Neural cell (in vitro differentiated cells): Measurements from ENCODE around the gene COL27A1. TPM values are rescaled to one million over a fixed set of nuclear protein-coding genes. Genes with fewer than 3 reads are reported as not detected.

Experiments used
- H2AFZ ChIP-seq: fragments of 200-600, 300-800 bp; sonication (generic), shearing (Covaris generic); 2 replicates; pipeline ENCODE4 v1.6.0; 2014; ENCODE audit warnings: low read depth, mild to moderate bottlenecking, antibody characterized with exemption, low read length, moderate library complexity
- H3F3A ChIP-seq: fragments of 200-600 bp; shearing (Covaris generic); 2 replicates; pipeline ENCODE4 v1.6.1; 2016; ENCODE audit warnings: mild to moderate bottlenecking, moderate library complexity, mixed read lengths, antibody characterized with exemption, low read length; ENCODE audit not compliant: insufficient read depth, poor library complexity, severe bottlenecking
- H3K27ac ChIP-seq: fragments of 200-600, 300-800 bp; sonication (generic), shearing (Covaris generic); 2 replicates; pipeline ENCODE4 v1.5.1; 2014; ENCODE audit warnings: mild to moderate bottlenecking, low read length, moderate library complexity
- H3K27me3 ChIP-seq: fragments of 300-800, 200-600 bp; sonication (generic), shearing (Covaris generic); 2 replicates; pipeline ENCODE4 v1.6.0; 2014; ENCODE audit warnings: mild to moderate bottlenecking, low read depth, low read length, moderate library complexity; ENCODE audit not compliant: insufficient read depth
- H3K36me3 ChIP-seq: fragments of 300-800, 200-600 bp; sonication (generic), shearing (Covaris generic); 2 replicates; pipeline ENCODE4 v1.5.1; 2014; ENCODE audit warnings: mild to moderate bottlenecking, antibody characterized with exemption, low read length, moderate library complexity; ENCODE audit not compliant: insufficient read depth
- H3K4me2 ChIP-seq: fragments of 300-800, 200-600 bp; sonication (generic), shearing (Covaris generic); 2 replicates; pipeline ENCODE4 v1.6.0; 2014; ENCODE audit warnings: mild to moderate bottlenecking, low read length
- H3K4me3 ChIP-seq: fragments of 300-800, 200-600 bp; sonication (generic), shearing (Covaris generic); 2 replicates; pipeline ENCODE4 v1.5.1; 2014; ENCODE audit warnings: mild to moderate bottlenecking, low read length, moderate library complexity
- H3K79me2 ChIP-seq: fragments of 200-600 bp; shearing (Covaris generic); replicated peaks from 2 replicates; pipeline ENCODE4 v1.6.0; 2014; ENCODE audit warnings: mild to moderate bottlenecking, low read length, moderate library complexity; ENCODE audit not compliant: insufficient read depth
- H3K9ac ChIP-seq: fragments of 300-800, 200-600 bp; sonication (generic), shearing (Covaris generic); 2 replicates; pipeline ENCODE4 v1.6.1; 2016; ENCODE audit warnings: mild to moderate bottlenecking, low read length, mixed read lengths
- H3K9me2 ChIP-seq: fragments of 200-600 bp; shearing (Covaris generic); 2 replicates; pipeline ENCODE4 v1.6.1; 2016; ENCODE audit warnings: mild to moderate bottlenecking, low read length, mixed read lengths; ENCODE audit not compliant: insufficient read depth
- H3K9me3 ChIP-seq: fragments of 200-600, 300-800 bp; sonication (generic), shearing (Covaris generic); 2 replicates; pipeline ENCODE4 v1.6.1; 2016; ENCODE audit warnings: mild to moderate bottlenecking, mixed run types, low read length, moderate library complexity, mixed read lengths
- H4K20me1 ChIP-seq: fragments of 200-600 bp; shearing (Covaris generic); 2 replicates; pipeline ENCODE4 v1.6.1; 2016; ENCODE audit warnings: mild to moderate bottlenecking, mixed run types; ENCODE audit not compliant: insufficient read depth
- CTCF ChIP-seq: fragments of 450-650 bp; IDR thresholded peaks from 2 replicates; pipeline ENCODE4 v1.5.1; 2014; ENCODE audit warnings: antibody characterized with exemption, mild to moderate bottlenecking, moderate library complexity; ENCODE audit not compliant: poor library complexity, severe bottlenecking
- EP300 ChIP-seq: fragments of 450-650 bp; conservative IDR thresholded peaks from 2 replicates; pipeline ENCODE4 v1.6.1; 2014; ENCODE audit warnings: antibody characterized with exemption, mild to moderate bottlenecking, moderate library complexity; ENCODE audit not compliant: poor library complexity, severe bottlenecking
- EZH2 ChIP-seq: fragments of 200-600, 300-800 bp; shearing (Covaris generic), sonication (generic); IDR thresholded peaks from 2 replicates; pipeline ENCODE4 v1.6.1; 2014; ENCODE audit warnings: antibody characterized with exemption, low read length, borderline replicate concordance, mild to moderate bottlenecking; ENCODE audit not compliant: insufficient read depth, poor library complexity, severe bottlenecking
- MXI1 ChIP-seq: fragments of 450-650 bp; conservative IDR thresholded peaks from 2 replicates; pipeline ENCODE4 v1.6.1; 2014; ENCODE audit warnings: antibody characterized with exemption, mild to moderate bottlenecking; ENCODE audit not compliant: poor library complexity, severe bottlenecking
- POLR2AphosphoS5 ChIP-seq: IDR thresholded peaks from 2 replicates; pipeline ENCODE4 v1.6.1; 2012
- RAD21 ChIP-seq: fragments of 450-650 bp; conservative IDR thresholded peaks from 2 replicates; pipeline ENCODE4 v1.6.1; 2014; ENCODE audit warnings: antibody characterized with exemption, mild to moderate bottlenecking, moderate library complexity
- REST ChIP-seq: IDR thresholded peaks from 2 replicates; pipeline ENCODE4 v1.6.1; 2012; ENCODE audit warnings: borderline replicate concordance
- SMC3 ChIP-seq: fragments of 450-650 bp; conservative IDR thresholded peaks from 2 replicates; pipeline ENCODE4 v1.6.1; 2014; ENCODE audit warnings: antibody characterized with exemption, mild to moderate bottlenecking, moderate library complexity; ENCODE audit not compliant: poor library complexity
- TAF1 ChIP-seq: IDR thresholded peaks from 2 replicates; pipeline ENCODE4 v1.6.1; 2012; ENCODE audit warnings: low read depth
- polyA plus RNA-seq: library from polyadenylated mRNA; depleted of rRNA; stranded (reverse); fragments of >200 nt; gene quantifications from 2 replicates; pipeline ENCODE4 v1.2.3, GENCODE V29; 2014

The COL27A1 gene
- polyA plus RNA-seq, 1 donor from 2014 or later: 0.25 TPM

GRCh38 chr9:114237247-114237646 is 81.9 kb downstream of the COL27A1 start:
- no peaks in the 10 kb centered on the region for H3K27me3 ChIP-seq
- H3K4me3 ChIP-seq: no peak overlapping the region
- no peak for TF ChIP-seq REST
- TF ChIP-seq TAF1: no peak
- TF ChIP-seq POLR2AphosphoS5: no peak
- no peak for TF ChIP-seq CTCF
- TF ChIP-seq EP300: no peak
- TF ChIP-seq RAD21: no peak
- no peak for TF ChIP-seq MXI1
- no peak overlapping the region for H2AFZ ChIP-seq
- H3K27ac ChIP-seq: no peak overlapping the region
- H3K9me2 ChIP-seq: no peaks in the 10 kb centered on the region
- H4K20me1 ChIP-seq: no peaks in the 10 kb centered on the region
- H3K79me2 ChIP-seq: no peaks in the 10 kb centered on the region
- no peak overlapping the region for H3K4me2 ChIP-seq
- H3K9ac ChIP-seq: no peak overlapping the region
- no peaks in the 10 kb centered on the region for H3F3A ChIP-seq
- H3K9me3 ChIP-seq: no peaks in the 10 kb centered on the region
- H3K36me3 ChIP-seq: no peaks in the 10 kb centered on the region

- no peak overlapping the region for H2AFZ ChIP-seq
- H3K79me2 ChIP-seq: no peaks in the 10 kb centered on the region
These were observed 82.4 kb downstream of the COL27A1 start for GRCh38 chr9:114237781-114238180.

More at GRCh38 chr9:114237781-114238180, 82.4 kb downstream of the COL27A1 start:
- Histone ChIP-seq H3K9me3 (no peaks in the 10 kb centered on the region), H3K27me3 (no peaks in the 10 kb centered on the region), H3F3A (no peaks in the 10 kb centered on the region), H4K20me1 (no peaks in the 10 kb centered on the region), H3K4me3 (no peak overlapping the region), H3K4me2 (no peak overlapping the region), H3K36me3 (no peaks in the 10 kb centered on the region), H3K9ac (no peak overlapping the region), H3K27ac (no peak overlapping the region), H3K9me2 (no peaks in the 10 kb centered on the region)
- no peak for TF ChIP-seq RAD21
- no peak for TF ChIP-seq POLR2AphosphoS5
- TF ChIP-seq EP300: no peak
- no peak for TF ChIP-seq EZH2
- no peak for TF ChIP-seq MXI1
- TF ChIP-seq TAF1: no peak
- no peak for TF ChIP-seq REST
- no peak for TF ChIP-seq SMC3
- no peak for TF ChIP-seq CTCF
